Myocyte (in vitro differentiated cells): ENCODE measurements around the gene PCSK5. TPM values are rescaled to one million over a fixed set of nuclear protein-coding genes. Genes with fewer than 3 reads are reported as not detected.
"Not testable (repeated sequence)": the region's sequence is repeated elsewhere in the genome, so short reads cannot be mapped to it uniquely, and the experiment has no call there.

Source experiments
- DNase-seq: peaks from one replicate; pipeline ENCODE4 v3.0.0-alpha.2; 2012; ENCODE audit warnings: low read depth
- total RNA-seq: library from RNA; depleted of rRNA; stranded (reverse); fragments of >200 nt; gene quantifications from 2 replicates; pipeline ENCODE4 v1.2.3, GENCODE V29; 2014

The PCSK5 gene
- total RNA-seq, 1 donor from 2014 or later = 5.4 TPM

GRCh38 chr9:76349865-76350264 is 459.4 kb downstream of the PCSK5 start:
- no peak for DNase-seq

GRCh38 chr9:76351006-76351405 is 460.5 kb downstream of the PCSK5 start:
- DNase-seq = no peak

GRCh38 chr9:76352026-76352620 is 461.6 kb downstream of the PCSK5 start:
- no peak for DNase-seq

- no peak for DNase-seq
These were observed 462.8 kb downstream of the PCSK5 start for GRCh38 chr9:76353280-76353679.

- no peak for DNase-seq
These were observed 463.7 kb downstream of the PCSK5 start for GRCh38 chr9:76354221-76354620.

- no peak for DNase-seq
These were observed 465.4 kb downstream of the PCSK5 start for GRCh38 chr9:76355886-76356285.

GRCh38 chr9:76357555-76357954 is 467.1 kb downstream of the PCSK5 start:
- no peak for DNase-seq

GRCh38 chr9:76358628-76359280 is 468.3 kb downstream of the PCSK5 start:
- no peak for DNase-seq

GRCh38 chr9:76359365-76359764 is 468.9 kb downstream of the PCSK5 start:
- DNase-seq = no peak

GRCh38 chr9:76359766-76360165 is 469.3 kb downstream of the PCSK5 start:
- DNase-seq = no peak

- DNase-seq = not testable (repeated sequence)
These were observed 472.0 kb downstream of the PCSK5 start for GRCh38 chr9:76362332-76363031.

GRCh38 chr9:76363032-76363395 is 472.5 kb downstream of the PCSK5 start:
- no peak for DNase-seq

- DNase-seq = peak; percentile 50
These were observed 474.6 kb downstream of the PCSK5 start for GRCh38 chr9:76365028-76365427.

- no peak for DNase-seq
These were observed 475.8 kb downstream of the PCSK5 start for GRCh38 chr9:76366275-76366674.

- peak; percentile 40 for DNase-seq
These were observed 479.1 kb downstream of the PCSK5 start for GRCh38 chr9:76369583-76369982.

- no peak for DNase-seq
These were observed 480.0 kb downstream of the PCSK5 start for GRCh38 chr9:76370396-76371023.

- DNase-seq = no peak
These were observed 481.4 kb downstream of the PCSK5 start for GRCh38 chr9:76371901-76372300.

GRCh38 chr9:76372336-76372735 is 481.9 kb downstream of the PCSK5 start:
- no peak for DNase-seq

- DNase-seq = no peak
These were observed 482.8 kb downstream of the PCSK5 start for GRCh38 chr9:76373173-76373783.

- no peak for DNase-seq
These were observed 483.5 kb downstream of the PCSK5 start for GRCh38 chr9:76373784-76374474.
